Measurements from ENCODE around the gene DRC1.

The DRC1 gene

DNA sequence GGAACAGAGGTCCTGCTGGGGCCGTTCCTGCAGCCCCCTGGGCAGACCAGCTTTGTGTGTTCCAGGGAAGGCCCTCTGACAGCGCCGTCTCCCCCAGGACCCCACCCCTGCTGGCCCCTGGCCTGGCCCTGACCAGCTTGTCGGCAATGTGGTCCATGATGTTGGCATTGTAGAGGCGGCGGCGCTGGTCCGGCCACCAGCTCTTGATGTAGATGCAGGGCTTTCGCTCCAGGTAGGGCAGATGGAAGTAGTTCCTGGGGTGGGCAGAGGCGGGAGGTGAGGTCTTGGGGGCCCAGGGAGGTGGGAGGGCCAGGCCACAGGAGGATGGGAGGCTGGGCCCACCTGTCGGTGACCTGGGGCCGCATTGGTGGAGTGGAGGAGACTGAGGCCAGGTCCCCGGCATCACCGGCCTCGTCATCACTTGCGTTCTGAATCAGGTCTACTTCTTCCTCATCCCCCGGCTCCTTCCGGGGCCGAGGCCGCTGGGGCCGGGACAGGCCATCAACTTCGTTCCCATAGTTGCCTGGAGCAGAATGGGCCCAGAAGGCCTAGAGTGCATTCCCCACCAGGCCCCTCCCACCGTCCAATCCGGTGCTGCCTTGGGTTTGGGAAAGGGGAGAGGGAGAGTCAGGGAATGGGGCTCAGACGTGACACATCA, 77.5 kb downstream of the DRC1 start:
- DNase-seq: no peak

DNA sequence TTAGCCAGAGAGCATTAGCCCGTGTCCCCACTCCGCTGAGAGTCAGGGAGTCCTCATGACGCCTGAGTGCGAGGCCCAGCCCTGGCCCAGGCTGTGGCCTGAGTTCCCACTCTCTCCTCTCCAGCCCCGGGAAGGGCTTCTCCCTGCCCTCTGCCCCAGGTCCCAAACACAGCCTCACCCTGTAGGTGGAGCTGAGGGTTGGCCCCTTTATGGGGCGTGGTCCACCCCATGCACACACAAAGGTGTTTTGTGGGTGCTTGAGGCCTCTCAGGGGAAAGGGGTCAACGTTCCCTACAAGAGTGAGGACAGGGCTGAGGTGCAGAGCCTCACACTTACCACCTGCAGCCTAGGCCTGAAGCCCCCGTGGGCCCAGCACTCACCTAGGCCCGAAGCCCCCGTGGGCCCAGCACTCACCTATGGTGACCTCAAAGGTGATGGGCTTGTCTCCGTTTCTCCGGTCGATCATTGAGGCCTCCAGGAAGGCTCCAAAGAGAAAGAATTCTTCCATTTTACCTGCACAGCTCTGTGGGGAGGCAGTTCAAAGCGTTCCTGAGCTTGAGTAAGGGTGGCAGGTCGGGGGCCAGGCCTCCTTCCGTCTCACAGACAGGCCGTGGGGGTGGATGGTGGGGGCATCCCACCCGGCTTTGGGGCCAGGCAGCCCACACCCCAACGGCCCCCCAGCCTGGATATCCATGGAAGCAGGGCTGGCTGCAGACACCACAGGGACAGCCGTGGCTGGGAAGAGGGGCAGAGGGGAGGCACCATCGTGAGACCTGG, 78.3 kb downstream of the DRC1 start:
- DNase-seq: no peak

DNA sequence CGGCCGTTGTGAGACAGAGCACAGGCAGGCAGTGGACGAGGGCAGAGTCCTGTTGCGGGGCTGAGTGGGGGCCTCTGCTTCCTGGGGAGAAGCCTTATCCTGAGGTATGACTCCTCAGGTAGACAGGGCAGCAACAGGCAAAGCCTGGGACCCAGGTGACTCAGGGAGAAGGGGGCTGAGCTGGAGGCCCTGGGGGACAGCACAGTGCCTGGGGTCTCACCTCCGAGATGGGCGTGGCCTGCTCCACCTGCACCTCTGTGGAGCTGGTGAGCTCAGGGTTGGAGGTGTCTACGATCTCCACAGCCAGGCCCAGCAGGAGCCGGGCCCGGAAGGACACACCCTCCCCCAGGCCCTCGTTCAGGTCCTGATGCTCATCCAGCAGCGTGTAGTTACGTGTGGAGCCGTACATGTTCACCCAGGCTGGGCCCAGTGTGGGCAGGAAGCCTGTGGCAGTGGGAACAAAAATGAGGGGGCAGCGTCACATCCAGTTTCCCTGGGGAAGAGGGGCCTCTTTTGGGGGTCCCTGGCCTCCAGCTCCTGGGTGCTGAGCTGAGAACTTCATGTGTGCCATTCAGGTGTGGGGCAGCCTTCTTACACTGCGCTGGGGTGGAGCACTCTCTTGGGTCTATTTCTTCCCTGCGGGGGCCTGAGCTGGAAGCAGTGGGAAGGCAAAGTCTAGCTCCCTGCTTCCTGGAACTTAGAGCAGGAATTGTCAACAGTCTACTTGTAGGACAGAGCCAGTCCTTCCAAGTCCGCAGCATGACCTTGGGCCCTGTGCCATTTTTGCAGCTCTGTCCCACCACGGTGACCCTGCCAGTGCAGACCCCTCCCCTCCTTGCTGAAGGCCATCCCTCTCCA, 79.1 kb downstream of the DRC1 start:
- DNase-seq: no peak

DNA sequence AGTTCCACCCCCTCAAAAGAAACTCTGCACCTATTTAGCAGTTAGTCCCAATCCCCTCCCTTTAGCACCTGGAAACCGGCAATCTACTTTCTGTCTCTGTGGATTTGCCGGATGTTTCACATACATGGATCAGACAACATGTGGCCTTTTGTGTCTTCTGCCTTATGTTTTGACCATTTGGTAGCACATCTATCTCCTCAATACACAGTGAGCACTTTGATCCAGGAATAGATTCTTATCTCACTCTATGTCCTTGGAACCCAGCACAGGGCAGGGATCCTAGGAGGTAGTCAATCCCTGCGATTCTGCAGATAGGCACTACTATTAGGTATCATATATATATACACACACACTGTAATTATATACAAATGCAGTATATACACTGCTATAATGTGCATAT, 80.0 kb downstream of the DRC1 start:
- no peak for DNase-seq

DNA sequence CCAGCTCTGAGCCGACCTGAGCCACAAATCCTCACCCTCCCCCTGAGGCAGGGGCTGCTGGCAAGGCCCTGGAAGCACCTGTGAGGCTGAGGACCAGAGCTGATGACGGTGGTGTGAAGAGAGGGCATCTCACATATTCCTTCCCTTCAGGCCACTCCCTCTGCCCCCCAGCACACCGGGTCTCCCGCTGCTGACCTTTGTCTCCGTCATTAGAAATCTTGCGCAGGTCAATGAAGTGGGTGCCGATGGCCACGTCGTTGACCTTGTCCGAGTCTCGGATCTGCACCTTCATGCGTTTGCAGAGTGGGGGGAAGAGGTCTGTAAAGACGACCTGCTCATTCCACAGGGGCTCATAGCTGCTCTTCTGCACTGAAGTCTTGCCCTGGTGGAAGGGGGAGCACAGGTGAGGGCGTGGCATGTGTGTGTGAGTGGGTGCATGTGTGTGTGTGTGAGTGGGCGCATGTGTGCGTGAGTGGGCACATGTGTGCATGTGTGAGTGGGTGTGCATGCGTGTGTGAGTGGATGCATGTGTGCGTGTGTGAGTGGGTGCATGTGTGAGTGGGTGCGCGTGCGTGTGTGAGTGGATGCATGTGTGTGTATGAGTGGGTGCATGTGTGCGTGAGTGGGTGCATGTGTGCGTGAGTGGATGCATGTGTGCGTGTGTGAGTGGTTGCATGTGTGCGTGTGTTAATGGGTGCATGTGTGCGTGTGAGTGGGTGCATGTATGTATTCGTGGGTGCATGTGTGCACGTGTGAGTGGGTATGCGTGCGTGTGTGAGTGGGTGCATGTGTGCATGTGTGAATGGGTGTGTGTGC, 80.7 kb downstream of the DRC1 start:
- no peak for DNase-seq

DNA sequence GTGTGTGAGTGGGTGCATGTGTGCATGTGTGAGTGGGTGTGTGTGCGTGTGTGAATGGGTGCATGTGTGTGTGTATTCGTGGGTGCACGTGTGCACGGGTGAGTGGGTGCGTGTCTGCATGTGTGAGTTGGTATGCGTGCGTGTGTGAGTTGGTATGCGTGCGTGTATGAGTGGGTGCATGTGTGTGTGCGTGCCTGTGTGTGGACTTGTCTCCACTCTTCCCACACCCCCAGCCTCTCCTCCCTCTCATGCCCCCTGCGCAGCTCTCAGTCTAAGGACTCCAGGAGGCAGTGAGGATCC, 81.3 kb downstream of the DRC1 start:
- no peak for DNase-seq

DNA sequence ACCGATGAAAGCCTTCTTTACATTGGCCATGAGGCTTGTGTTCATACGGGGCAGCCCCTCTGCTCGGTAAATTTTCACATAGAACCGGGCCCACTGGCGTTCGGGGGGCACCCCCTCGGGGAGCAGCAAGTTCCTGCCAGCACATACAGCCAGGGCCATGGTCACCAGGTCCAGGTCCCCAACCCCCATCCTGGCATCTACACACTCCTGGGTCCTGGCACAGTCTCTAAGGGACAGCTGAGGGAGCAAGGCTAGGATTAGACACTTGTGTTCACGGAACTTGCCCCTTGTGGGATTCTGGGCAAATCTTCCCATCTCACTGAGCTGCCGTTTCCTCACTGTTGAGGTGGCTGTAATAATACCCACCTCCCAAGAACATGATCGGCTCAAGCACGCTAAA, 81.8 kb downstream of the DRC1 start:
- DNase-seq: no peak

DNA sequence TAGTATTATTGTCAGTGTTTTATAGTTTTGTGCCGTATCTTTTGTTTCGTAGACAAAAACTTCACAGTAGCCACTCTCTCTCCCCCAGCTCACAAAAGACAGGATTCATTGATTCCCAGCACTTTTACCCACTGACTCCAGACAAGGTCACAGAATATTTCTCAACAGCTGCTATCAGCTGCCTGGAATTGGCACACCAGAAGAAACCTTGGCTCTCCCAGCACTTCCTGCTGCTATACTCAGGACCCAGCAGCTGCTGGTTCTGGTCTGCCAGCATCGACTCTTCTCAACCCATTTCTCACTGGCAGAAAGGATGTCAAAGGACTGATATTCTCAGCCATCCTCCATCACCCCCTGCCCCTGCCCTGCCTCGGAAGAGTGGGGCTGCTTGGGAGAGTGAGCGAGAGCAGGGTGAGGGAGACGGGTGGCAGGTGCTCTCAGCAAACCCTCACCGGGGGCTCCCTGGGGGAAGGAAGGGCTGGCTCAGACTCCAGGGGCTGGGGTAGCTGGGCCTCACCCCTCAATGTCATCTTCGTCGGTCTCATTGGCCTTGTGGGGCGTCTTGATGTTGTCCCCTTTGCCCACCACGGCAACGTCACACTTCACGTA, 82.3 kb downstream of the DRC1 start:
- no peak for DNase-seq

DNA sequence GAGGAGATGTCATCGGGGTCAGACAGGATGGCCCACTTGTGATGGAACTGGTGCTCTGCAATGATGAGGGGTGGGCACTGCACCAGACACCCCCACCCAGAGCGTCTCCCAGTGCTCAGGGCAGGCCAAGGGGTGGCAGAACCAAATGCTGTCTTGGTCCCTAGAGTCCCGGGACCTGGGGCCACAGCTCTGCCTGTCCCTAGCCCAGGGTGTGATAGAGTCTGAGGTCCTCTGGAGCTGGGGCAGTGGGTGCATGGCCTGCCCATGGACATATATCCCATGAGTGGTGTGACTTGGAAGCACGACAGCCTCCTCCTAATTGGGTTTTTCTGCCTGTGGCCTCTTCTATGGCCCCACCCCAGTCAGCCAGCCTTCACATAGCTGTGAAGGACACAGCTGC, 82.9 kb downstream of the DRC1 start:
- DNase-seq: no peak

DNA sequence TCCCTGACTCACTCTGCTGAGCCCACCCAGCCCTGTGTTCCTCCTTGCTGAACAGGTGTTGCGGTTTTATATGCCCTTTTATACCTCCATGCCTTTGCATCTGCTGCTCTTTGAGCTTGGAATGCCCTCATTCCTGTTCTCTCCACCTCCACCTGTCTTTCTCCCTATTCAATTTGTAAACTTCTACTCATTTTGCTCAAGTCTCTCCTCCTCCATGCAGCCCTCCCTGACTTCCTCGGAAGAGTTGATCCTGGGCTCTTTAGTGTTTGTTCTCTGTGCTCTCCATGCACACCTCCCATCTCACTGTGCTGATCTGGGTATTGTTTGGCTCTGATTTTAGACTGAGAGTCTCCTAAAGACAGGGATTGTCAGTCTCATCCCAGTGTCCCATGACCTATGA, 83.4 kb downstream of the DRC1 start:
- no peak for DNase-seq

DNA sequence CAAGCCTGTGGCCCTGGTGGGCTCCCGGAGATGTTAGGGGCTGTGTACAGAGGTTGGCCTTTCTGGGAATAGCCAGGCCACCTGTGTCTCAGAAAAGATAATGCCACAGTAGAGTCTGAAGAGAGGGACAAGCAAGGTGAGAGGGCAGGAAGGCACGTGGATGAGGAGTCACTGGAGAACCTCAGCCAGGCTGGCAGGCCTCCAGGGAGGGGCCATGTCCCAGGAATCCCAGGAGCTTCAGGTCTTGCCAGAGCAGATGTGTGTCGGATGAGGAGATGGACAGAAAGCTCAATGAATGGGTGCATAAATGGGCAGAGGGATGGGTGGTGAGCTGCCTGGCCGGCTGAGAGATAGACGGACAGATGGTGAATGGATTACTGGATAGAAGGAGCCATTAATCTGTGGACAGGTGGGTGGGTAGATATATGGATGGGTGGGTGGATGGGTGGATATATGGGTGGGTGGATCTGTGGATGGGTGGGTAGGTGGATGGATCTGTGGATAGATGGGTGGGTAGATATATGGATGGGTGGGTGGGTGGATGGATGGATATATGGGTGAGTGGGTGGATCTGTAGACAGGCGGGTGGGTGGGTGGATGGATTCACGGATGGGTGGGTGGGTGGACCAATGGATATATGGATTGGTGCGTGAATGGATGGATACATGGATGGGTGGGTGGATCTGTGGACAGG, 84.2 kb downstream of the DRC1 start:
- DNase-seq: no peak

DNA sequence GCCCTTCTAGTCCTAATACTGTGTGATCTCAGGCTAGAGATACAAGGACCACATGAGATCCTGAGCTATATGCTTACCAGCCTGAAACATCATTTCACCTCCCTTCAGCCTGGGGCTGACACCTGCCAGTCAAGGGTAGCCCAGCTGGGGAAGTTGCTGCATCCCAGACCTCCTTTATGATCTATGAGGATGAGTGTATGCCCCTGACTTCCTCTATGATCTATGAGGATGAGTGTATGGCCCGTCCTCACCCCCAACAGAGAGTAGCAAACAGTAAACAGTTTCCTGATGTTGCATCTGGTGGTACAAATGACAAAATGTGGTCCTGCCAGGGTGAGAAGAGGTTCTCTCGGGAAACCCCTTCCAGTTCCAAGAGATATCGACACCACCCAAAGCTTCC, 85.1 kb downstream of the DRC1 start:
- no peak for DNase-seq

DNA sequence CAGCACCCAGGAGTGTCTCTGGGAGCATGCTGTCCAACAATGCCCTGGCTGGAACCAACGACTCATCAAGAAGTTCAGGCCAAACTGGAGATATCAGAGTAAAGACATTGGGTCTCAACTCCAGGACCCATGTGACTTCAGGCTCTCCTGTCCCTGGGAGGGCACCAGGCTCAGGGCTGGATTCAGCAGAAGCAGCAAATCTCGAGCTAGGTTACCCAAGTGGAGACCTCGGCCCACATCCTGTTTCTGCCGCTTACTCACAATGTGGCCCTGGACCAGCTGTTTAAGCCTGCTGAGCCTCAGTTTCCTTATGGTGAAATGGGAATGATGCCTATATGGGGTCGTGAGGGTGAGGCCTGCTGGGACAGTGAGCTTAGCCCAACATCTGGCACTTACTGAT, 85.5 kb downstream of the DRC1 start:
- DNase-seq: no peak

DNA sequence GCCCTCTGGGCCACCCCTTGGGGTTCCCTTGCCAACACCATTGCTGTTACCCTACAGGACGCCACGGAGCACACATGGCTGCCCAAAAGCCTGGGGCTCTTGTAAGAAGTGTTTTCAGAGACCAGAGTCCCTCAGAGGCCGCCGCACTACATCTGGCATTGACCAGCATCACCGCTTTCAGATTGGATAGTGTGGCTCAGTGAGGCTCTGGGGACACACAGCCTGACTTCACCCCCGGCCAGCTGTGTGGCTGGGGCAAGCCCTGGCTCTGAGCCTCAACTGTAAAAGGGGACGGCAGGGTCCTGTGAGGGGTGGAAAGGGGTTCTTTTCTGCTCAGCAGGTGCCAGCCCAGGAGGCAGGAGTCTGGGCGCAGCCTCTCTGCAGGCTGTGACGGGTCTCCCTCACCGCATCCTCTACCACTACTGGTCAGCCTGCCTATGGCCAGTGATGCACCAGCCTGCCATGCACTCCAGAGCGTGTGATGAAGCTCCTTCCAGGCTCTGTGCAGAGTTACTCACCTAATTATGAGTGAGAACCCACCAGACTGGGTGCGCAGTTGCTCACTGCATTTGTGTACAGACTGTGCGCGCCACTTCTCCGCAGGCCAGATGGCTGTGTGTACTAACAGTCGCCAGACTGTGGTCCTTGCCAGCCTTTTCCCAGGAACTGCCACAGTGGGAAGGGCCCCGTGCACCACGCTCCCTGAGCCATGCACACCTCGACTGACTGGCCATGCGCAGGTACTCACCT, 86.9 kb downstream of the DRC1 start:
- DNase-seq: no peak

DNA sequence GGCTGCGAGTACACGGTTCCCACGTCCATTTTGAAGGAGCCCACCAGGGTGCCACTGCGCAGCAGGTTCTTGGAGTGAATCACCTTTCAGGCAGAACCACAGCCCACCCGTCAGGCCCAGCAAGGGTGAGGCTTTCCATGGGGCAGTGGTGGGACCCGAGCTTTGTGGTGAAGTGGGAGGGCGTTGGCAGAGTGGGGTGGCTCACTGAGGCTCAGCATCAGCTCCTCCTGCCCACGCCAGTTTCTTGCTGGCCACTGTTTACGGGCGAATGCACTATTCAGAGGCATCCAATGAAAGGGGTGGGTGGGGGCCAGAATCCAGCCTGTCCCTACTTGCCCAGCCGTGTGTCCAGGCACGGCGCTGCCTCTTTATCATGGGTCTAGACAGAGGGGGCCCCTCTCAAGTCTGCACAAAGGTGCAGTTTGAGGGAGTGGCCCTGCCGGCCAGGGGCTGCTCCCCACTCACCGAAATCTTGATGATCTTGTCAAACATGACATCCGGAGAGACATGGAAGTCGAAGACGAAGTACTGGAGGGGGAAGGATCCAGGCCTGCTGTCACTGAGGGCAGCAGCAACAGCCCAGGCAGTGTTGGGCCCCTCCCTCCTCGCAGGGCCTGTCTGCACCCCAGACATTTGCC, 87.6 kb downstream of the DRC1 start:
- no peak for DNase-seq

DNA sequence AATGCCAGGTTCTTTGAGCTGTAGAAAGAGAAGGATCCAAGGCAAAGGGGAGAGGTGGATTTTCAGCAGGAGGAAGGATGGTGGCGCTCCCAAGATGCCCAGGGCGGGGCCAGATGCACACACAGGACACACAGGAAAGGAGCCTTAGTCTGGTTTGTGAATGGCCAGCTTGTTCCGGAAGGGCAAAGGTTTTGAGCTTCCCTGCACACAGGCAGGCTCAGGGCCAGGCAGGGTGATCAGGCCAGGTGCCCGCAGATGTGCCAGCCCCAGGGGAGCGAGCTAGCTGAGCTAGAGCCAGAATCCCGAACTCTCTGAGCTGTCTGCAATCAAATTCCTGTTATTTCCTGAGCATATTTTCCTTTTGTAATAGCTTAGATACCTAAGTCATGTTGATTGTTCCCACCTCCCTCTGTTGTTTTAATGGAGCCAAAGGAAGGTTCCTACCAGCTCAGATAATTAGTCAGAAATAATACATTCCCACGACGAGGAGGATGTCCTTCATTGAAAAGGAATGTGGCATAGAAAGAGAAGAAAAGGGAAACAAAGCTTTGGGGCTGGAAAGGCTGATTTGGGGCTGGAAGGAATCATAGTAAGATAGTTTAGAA, 89.9 kb downstream of the DRC1 start:
- no peak for DNase-seq

DNA sequence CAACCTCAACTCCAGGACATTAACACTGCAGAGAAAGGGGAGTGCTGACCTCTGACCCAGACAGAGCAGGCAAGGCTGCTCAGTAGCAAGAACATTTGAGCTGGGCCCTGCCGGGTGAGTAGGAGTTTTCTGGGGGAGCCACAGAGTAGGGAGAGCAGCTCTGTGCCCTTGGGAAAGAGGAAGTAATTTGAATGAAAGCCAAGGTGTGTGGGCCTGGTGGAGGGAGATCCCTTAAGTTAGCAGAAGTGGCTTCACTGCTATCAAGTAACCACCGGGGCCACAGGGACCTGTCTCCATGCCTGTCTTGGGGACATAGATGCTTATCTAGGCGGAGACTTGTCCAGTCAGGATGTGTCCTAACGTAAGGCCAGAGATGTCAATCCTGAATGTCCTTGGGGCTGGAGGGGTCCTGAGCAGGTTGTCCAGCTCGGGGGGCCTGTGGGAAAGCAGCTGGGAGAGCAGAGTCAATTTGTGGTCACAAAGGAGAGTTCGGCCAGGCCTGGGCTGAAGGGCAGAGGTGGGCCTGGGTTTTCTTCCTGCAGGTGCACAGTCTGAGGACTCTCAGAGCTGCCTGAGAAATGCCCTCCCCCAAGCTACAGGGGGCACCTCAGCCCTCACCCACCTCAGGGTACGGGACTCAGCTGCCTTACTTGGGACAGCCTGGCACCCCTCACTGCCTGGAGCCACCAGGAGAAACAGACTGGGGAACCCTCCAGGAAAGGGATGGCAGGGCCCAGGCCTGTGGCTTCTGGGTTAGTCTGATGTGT, 91.2 kb downstream of the DRC1 start:
- DNase-seq: no peak

DNA sequence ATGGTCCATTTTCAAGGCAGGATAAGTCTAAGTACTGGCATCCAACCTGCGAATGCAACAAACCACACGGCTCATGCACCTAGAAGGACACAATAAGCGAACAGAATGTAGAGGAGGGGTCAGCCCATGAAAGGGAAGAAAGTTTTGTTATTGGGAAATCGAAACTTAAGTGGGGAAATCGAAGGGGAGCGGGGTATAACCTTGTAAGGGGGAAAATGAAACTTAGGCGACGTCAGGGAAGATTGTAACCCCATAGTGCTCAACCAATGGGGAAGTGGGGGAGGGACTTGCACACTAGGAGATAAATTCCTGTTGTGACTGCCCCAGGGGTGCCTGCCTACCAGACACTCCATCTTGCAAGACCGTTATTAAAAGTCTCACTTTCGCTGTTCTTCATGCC, 91.8 kb downstream of the DRC1 start:
- DNase-seq: no peak

DNA sequence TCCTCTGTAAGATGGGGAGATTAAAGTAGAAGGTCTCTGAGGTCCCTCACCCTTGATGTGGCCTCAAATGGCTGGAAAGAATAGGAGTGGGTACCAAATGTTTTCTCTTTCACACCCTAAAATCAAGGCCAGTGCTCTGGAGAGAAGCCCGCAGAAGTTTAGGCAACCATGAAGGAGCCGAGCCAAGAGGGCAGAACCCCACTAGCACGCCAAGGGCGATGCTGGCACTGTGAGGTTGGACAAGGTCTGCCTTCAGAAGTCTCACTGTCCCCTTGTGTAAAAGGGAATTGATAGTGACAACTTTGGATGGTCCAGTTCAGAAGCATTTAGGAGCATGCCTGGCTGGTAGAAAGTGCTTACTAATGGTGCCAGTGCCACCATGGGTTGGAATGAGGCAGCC, 92.5 kb downstream of the DRC1 start:
- DNase-seq: no peak

DNA sequence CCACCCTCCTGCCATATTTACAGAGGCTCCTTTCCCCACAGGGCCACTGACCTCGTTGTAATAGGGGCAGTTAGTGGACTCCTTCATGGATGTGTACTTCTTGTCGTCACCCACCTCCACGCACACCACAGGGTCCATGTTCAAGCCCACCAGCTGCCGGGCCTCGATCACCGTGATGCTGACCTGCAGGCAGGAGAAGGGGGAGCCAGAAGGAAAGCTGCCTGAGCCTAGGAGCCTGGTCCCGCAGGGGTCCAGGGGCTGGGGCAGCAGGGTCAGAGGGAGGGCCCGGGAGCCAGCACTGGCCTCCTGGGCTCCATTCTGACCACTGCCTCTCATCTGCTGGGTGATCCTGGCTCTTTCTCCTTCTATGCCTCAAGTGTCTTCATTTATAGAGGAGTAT, 93.2 kb downstream of the DRC1 start:
- DNase-seq: no peak
